ENCODE results near the gene UBA7.
"Not testable (repeated sequence)": the region's sequence is repeated elsewhere in the genome, so short reads cannot be mapped to it uniquely, and the experiment has no call there.

The UBA7 gene

DNA sequence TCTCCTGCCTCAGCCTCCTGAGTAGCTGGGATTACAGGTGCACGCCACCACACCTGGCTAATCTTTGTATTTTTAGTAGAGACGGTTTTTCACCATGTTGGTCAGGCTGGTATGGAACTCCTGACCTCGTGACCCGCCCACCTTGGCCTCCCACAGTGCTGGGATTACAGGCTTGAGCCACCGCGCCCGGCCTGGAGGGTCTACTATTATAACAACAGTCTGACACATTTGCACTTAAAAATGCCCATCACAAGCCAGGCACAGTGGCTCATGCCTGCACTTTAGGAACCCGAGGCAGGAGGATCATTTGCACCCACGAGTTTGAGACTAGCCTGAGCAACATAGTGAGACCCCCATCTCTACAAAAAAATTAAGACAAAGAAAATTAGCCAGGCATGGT is 31.5 kb downstream of the UBA7 start:
- DNase-seq (ENCODE audit: low spot score), result not testable (repeated sequence)

- DNase-seq (ENCODE audit: low spot score), result no peak
Observed at GRCh38 chr3:49781415-49782199, 32.1 kb downstream of the UBA7 start.

GRCh38 chr3:49780975-49781365 is 32.8 kb downstream of the UBA7 start:
- DNase-seq (ENCODE audit: low spot score), result not testable (repeated sequence)

GRCh38 chr3:49780080-49780974 is 33.4 kb downstream of the UBA7 start:
- no peak for DNase-seq (ENCODE audit: low spot score)

DNA sequence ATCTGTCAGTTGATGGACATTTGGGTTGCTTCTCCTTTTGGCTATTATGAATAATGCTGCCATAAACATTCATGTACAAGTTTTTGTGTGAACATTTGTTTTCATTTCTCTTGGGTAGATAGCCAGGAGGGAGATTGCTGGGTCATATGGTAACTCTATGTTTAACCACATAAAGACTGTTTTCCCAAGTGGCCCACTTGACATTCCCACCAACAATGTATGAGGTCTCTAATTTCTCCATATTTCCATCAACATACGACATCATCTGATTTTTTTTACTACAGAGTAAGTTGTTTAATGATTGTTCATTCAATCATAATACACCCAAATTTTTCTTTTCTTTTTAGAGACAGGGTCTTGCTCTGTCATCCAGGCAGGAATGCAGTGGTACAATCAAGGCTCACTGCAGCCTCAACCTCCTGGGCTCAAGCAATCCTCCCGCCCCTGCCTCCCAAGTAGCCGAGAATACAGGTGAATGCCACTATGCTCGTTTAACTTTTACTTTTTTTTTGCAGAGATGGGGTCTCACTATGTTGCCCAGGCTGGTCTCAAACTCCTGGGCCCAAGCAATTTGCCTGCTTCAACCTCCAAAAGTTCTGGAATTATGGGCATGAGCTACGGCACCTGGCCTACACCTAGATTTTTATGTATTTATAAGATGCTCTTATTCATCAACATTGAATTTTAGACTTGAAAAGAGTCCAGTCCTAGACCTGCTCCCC is 34.2 kb downstream of the UBA7 start:
- no peak for DNase-seq (ENCODE audit: low spot score)

DNA sequence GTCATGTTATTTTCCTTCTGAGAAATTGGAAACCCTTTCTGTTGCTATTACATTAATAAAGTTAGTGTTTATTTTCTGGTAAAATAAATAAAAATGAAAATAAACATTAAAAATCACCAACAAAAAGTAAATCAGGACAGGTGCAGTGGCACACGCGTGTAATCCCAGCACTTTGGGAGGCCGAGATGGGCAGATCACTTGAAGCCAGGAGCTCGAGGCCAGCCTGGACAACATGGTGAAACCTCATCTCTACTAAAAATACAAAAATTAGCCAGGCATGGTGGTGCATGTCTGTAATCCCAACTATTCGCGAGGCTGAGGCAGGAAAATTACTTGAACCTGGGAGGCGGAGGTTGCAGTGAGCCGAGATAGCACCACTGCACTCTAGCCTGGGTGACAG is 37.7 kb downstream of the UBA7 start:
- not testable (repeated sequence) for DNase-seq (ENCODE audit: low spot score)

DNA sequence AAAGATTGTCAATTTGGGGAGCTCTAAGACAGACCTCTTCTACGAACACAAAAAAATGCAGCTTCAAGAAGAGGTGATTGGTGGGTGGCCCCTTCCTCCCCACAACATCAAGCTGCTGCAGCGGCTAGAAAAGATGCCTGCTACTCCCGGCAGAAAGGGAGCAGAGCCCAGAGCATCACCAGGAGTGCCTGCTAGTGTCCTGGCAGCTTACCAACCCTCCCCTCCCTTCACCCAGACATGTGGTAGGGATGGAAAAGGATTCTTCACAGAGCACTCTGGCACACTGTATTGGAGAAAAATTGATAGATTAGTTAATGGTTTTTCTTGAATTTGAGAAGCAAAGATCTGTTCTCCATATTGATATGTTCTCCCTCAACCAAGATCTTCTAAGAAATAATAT is 38.2 kb downstream of the UBA7 start:
- no peak for DNase-seq (ENCODE audit: low spot score)

DNA sequence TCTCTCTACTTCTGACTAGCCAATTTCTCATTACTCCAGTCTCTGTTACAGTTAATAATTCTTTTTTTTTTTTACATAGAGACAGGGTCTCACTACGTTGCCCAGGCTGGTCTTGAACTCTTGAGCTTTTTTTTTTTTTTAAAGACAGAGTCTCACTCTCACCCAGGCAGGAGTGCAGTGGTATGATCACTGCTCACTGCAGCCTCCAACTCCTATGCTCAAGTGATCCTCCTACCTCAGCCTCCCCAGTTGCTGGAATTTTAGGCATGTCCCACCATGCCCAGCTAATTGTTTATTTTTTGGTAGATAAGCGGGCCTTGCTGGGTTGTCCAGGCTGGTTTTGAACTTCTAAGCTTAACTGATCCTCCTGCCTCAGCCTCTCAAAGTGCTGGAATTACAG is 41.0 kb downstream of the UBA7 start:
- no peak for DNase-seq (ENCODE audit: low spot score)

DNA sequence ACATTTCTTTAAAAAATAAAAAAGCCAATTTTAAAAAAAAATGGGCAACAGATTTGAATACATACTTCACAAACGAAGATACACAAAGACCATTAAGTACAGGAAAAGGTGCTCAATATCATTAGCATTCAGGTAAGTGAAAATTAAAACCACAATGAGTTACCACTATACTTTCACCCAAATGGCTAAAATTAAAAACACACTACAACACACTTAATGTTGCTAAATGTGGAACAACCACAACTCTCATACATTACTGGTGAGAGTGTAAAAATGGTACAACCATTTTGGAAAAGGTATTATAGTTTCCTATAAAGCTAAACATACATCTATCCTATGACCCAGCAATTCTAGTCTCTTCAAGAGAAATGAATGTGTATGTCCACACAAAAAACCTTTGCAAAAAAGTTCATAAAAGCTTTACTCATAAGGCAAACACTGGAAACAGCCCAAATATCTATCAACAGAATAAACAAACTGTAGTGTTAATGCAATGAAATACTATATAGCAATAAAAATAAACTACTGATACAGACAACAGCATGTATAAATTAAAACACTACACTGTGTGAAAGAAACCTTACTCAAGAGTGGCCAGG is 42.3 kb downstream of the UBA7 start:
- DNase-seq (ENCODE audit: low spot score), result no peak

DNA sequence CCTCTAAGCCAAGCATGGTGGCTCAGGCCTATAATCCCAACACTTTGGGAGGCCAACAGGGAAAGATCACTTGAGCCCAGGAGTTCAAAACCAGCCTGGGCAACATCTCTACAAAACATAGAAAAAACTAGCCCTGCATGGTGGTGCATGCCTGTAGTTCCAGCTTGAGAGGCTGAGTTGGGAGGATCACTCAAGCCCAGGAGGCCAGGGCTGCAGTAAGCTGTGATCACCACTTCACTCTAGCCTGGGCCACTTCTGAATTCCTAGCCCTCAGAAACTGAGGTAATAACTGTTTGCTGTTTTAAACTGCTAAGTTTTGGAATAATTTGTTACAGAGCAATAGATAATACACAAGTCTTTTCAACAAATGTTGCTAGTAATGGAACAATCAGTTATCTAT is 43.8 kb downstream of the UBA7 start:
- DNase-seq (ENCODE audit: low spot score), result no peak

DNA sequence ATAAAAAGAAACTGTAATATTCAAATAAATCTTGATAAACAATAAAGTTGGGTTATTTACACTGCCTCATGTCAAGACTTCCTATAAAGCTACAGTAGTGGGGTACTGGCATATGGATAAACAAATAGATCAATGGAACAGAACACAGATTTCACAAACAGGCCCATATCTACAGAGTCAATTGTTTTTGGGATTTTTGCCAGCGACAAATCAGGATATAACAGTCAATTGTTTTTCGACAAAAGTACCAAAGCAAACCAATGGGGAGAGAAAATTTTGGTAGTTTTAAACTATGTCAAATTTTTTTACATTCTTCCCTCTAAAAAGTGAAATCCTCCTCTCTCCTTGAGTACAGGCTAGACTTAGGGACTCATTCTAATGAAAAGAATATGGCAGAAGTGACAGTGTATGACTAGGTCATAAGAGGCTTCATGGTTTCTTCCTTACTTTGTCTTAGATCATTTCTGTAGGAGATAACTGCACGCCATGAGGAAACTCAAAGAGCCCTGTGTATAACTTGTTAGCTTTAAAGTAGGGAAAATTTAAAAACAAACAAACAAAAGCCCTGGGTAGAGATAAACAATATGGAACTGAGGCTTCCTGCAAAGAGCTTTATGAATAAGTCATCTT is 44.4 kb downstream of the UBA7 start:
- DNase-seq (ENCODE audit: low spot score), result no peak

DNA sequence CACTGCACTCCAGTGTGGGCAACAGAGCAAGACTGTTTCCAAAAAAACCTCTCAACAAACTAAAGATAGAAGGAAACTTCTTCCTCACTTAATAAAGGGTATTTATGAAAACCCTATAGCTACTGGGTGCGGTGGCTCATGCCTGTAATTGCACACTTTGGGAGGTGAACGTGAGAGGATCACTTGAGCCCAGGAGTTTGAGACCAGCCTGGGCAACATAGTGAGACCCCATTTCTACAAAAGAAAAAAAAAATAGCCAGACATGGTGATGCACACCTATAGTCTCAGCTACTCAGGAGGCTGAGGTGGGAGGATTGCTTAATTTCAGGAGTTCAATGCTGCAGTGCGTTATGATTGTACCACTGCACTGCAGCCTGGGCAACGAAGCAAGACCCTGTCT is 49.8 kb downstream of the UBA7 start:
- DNase-seq (ENCODE audit: low spot score), result no peak

DNA sequence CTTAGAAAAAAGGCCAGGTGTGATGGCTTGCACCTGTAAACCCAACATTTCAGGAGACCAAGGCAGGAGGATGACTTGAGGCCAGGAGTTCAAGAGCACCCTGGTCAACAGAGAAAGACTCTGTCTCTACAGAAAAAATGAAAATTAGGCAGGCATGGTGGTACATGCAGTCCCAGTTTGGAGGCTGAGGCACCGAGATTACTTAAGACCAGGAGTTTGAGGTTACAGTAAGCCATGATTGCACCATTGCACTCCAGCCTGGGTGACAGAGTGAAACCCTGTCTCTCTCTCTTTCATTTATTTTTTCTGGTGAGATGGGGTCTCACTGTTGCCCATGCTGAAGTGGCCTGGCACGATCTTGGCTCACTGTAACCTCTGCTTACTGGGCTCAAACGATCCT is 52.1 kb downstream of the UBA7 start:
- DNase-seq (ENCODE audit: low spot score), result no peak

DNA sequence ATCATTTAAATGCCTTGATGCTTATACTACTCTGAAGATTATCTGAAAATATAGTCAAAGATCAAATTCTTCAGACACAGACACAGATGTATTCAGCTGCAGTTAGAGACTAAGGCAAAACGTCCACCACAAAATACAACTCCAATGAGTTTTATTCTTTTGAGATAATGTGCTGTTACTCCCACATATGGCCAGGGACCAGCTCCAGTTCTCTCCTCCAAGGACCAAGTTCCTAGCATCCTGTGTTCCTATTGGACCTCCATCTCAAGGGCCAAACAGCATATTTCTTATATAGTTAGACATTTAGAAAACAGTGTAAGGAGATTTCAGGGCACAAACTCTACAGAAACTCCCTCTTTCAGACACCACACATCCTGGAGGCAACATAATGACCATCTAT is 54.5 kb downstream of the UBA7 start:
- DNase-seq (ENCODE audit: low spot score), result no peak

DNA sequence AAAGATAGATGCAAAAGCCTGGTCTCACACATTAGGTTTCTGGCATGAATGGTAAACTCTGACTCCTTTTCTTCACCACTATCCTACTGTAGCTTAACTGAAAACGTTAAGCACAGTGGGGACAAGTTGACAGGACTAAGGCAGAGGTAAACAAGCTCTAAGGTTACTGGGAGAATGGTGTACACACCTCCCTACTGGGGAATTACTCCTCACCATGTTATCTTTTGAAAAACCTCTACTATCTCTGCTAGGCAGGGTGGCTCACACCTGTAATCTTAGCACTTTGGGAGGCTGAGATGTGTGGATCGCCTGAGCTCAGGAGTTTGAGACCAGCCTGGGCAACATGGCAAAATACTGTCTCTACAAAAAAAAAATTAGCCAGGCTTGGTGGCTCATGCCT is 56.6 kb downstream of the UBA7 start:
- DNase-seq (ENCODE audit: low spot score), result no peak

- no peak for DNase-seq (ENCODE audit: low spot score)
Observed at GRCh38 chr3:49756036-49756435, 57.7 kb downstream of the UBA7 start.
